H1 (cell line): Measurements from ENCODE around the gene CCDC63. TPM values are rescaled to one million over a fixed set of nuclear protein-coding genes. Genes with fewer than 3 reads are reported as not detected.

Source experiments
- GTF2F1 ChIP-seq: IDR thresholded peaks from 2 replicates; pipeline ENCODE4 v1.6.1; 2012; ENCODE audit warnings: low read depth, low read length, improper control_type of control experiment, borderline replicate concordance
- POLR2A ChIP-seq, 2 experiments: IDR thresholded peaks; 1 replicate in 1 of 2; 2 replicates in 1 of 2; pipeline ENCODE4 v1.6.1; 2011; ENCODE audit warnings: low read depth in 2 of 2, low read length in 2 of 2, mild to moderate bottlenecking in 2 of 2; ENCODE audit errors: control extremely low read depth in 1 of 2
- RFX5 ChIP-seq: IDR thresholded peaks from 2 replicates; pipeline ENCODE4 v1.6.1; 2011; ENCODE audit warnings: low read depth, low read length, improper control_type of control experiment, borderline replicate concordance
- TCF12 ChIP-seq: IDR thresholded peaks from 2 replicates; pipeline ENCODE4 v1.6.1; 2011; ENCODE audit warnings: low read depth, mild to moderate bottlenecking, low read length
- polyA plus RNA-seq, 7 experiments: library from polyadenylated mRNA; depleted of rRNA in 3 of 7; stranded (reverse) in 5 of 7; unstranded in 2 of 7; fragments of >200 nt in 5 of 7; fragments of 200-250 nt in 2 of 7; gene quantifications; 1 replicate in 5 of 7; 2 replicates in 1 of 7; 4 replicates in 1 of 7; pipeline versions ENCODE4 v1.2.1 to v1.2.3, GENCODE V29; 2011 to 2013; ENCODE audit warnings: missing spikeins in 2 of 7, mixed read lengths in 2 of 7
- total RNA-seq: library from RNA; stranded (reverse); fragmentation: NEBNext Ultra II Directional; extraction: Animal tissue kit (Norgen Biotek cat#: 25700); gene quantifications from 2 replicates; pipeline ENCODE4 v1.2.1, GENCODE V29; 2021

The CCDC63 gene
- total and polyA plus RNA-seq, 2 of the 8 experiments (the other 6 are each of a cell fraction or from before 2014, with no cell fraction given) = 0.42 to 0.93 TPM

- TF ChIP-seq GTF2F1 (no peak), TCF12 (no peak), POLR2A (IDR thresholded peaks at IDR 0.05; ENCODE audit: control extremely low read depth in 1 of 2, low read depth in 2 of 2, low read length in 2 of 2) (no peak), RFX5 (no peak)
Measured at GRCh38 chr12:110863161-110863560, 16.4 kb downstream of the CCDC63 start (continued).
